Thymus (tissue), 11 donors: Measurements from ENCODE around the gene ANKRD12. TPM values are rescaled to one million over a fixed set of nuclear protein-coding genes. Genes with fewer than 3 reads are reported as not detected.

Experiments
- DNase-seq, 9 donors: peaks; one replicate each; pipeline ENCODE4 v3.0.0-alpha.2; 2013; ENCODE audit warnings: low spot score in 9 of 9, low read depth in 6 of 9, missing footprints in 1 of 9
- H3K27ac ChIP-seq, 2 donors: one replicate each; pipeline ENCODE4 v1.5.1; 2013; ENCODE audit warnings: control low read depth in 1 of 2, low read depth in 1 of 2, low read length in 1 of 2, mild to moderate bottlenecking in 1 of 2, moderate library complexity in 1 of 2
- H3K27me3 ChIP-seq, 2 donors: one replicate each; pipeline ENCODE4 v1.5.1; 2013; ENCODE audit warnings: low read length in 1 of 2; ENCODE audit not compliant: control insufficient read depth in 2 of 2, insufficient read depth in 1 of 2
- H3K36me3 ChIP-seq, 2 donors: one replicate each; pipeline ENCODE4 v1.5.1; 2013; ENCODE audit warnings: low read length in 1 of 2, mild to moderate bottlenecking in 1 of 2, moderate library complexity in 1 of 2; ENCODE audit not compliant: control insufficient read depth in 2 of 2, insufficient read depth in 2 of 2
- H3K4me1 ChIP-seq, 2 donors: one replicate each; pipeline ENCODE4 v1.5.1; 2013; ENCODE audit warnings: low read length in 2 of 2; ENCODE audit not compliant: control insufficient read depth in 2 of 2, insufficient read depth in 2 of 2
- H3K4me3 ChIP-seq, 2 donors: one replicate each; pipeline ENCODE4 v1.5.1; 2013; ENCODE audit warnings: low read length in 2 of 2, control low read depth in 1 of 2, mild to moderate bottlenecking in 1 of 2
- H3K9me3 ChIP-seq, 2 donors: one replicate each; pipeline ENCODE4 v1.5.1; 2013; ENCODE audit warnings: low read length in 1 of 2, mild to moderate bottlenecking in 1 of 2; ENCODE audit not compliant: control insufficient read depth in 2 of 2, insufficient read depth in 1 of 2
- WGBS: extraction: QIAGEN DNeasy Blood & Tissue Kit; methylation state at CpG from one replicate; pipeline ENCODE4 v1.1.7; 2013; 5-methylcytosine and 5-hydroxymethylcytosine counted together
- polyA plus RNA-seq: library from polyadenylated mRNA; stranded (reverse); fragments of 200-250 nt; gene quantifications from one replicate; pipeline ENCODE4 v1.2.3, GENCODE V29; 2013
- total RNA-seq: library from RNA; stranded (reverse); fragments of 120-200 nt; gene quantifications from one replicate; pipeline ENCODE4 v1.2.4, GENCODE V29; 2013
- donor health status: healthy.

The ANKRD12 gene
- total and polyA plus RNA-seq, 2 donors: 13.0 to 57.9 TPM

GRCh38 chr18:9199681-9200080 lies 63.1 kb downstream of the ANKRD12 start:
- no peaks in the 10 kb centered on the region for H3K9me3 ChIP-seq

GRCh38 chr18:9201224-9201623 lies 64.6 kb downstream of the ANKRD12 start:
- 97% methylated on average over 2 of the region's 2 CpGs for WGBS
- H3K4me3 ChIP-seq: no peak overlapping the region
- H3K27me3 ChIP-seq: no peaks in the 10 kb centered on the region
- no peaks in the 10 kb centered on the region for H3K4me1 ChIP-seq
- no peak overlapping the region for H3K27ac ChIP-seq
- peaks cover 2 to 6% of the 10 kb centered on the region in 2 donors for H3K36me3 ChIP-seq
- no peak for DNase-seq
- no peaks in the 10 kb centered on the region for H3K9me3 ChIP-seq

More at GRCh38 chr18:9199681-9200080, 63.1 kb downstream of the ANKRD12 start:
- no peaks in the 10 kb centered on the region for H3K4me1 ChIP-seq
- H3K27me3 ChIP-seq: no peaks in the 10 kb centered on the region
- H3K36me3 ChIP-seq: peaks cover 6 to 9% of the 10 kb centered on the region in 2 donors
- DNase-seq: no peak
- no peak overlapping the region for H3K27ac ChIP-seq
- H3K4me3 ChIP-seq: no peak overlapping the region

- peaks cover 3 to 4% of the 10 kb centered on the region in 2 donors for H3K36me3 ChIP-seq
- WGBS: 98% methylated on average over 5 of the region's 5 CpGs
- H3K27ac ChIP-seq: no peak overlapping the region
These were observed 68.1 kb downstream of the ANKRD12 start for GRCh38 chr18:9204659-9205058.

GRCh38 chr18:9206421-9206820 lies 69.8 kb downstream of the ANKRD12 start:
- Histone ChIP-seq H3K36me3 (peaks cover 3 to 10% of the 10 kb centered on the region in 2 donors), H3K27me3 (no peaks in the 10 kb centered on the region)
- 96% methylated on average over 3 of the region's 3 CpGs for WGBS

More at GRCh38 chr18:9204659-9205058, 68.1 kb downstream of the ANKRD12 start:
- Histone ChIP-seq H3K27me3 (no peaks in the 10 kb centered on the region), H3K4me3 (no peak overlapping the region), H3K4me1 (no peaks in the 10 kb centered on the region), H3K9me3 (no peaks in the 10 kb centered on the region)
- no peak for DNase-seq

GRCh38 chr18:9209279-9209678 lies 72.7 kb downstream of the ANKRD12 start:
- H3K9me3 ChIP-seq: no peaks in the 10 kb centered on the region
- no peak for DNase-seq
- WGBS: 50% methylated on average over 4 of the region's 4 CpGs
- peaks cover 3 to 15% of the 10 kb centered on the region in 2 donors for H3K36me3 ChIP-seq
- no peak overlapping the region for H3K27ac ChIP-seq
- no peaks in the 10 kb centered on the region for H3K27me3 ChIP-seq
- H3K4me3 ChIP-seq: no peak overlapping the region
- H3K4me1 ChIP-seq: no peaks in the 10 kb centered on the region

More at GRCh38 chr18:9206421-9206820, 69.8 kb downstream of the ANKRD12 start:
- H3K4me1 ChIP-seq: no peaks in the 10 kb centered on the region
- H3K27ac ChIP-seq: no peak overlapping the region
- DNase-seq: no peak
- no peak overlapping the region for H3K4me3 ChIP-seq
- H3K9me3 ChIP-seq: no peaks in the 10 kb centered on the region

GRCh38 chr18:9210966-9211365 lies 74.4 kb downstream of the ANKRD12 start:
- H3K4me1 ChIP-seq: no peaks in the 10 kb centered on the region
- H3K9me3 ChIP-seq: no peaks in the 10 kb centered on the region
- H3K27me3 ChIP-seq: no peaks in the 10 kb centered on the region
- no peak for DNase-seq
- 91% methylated on average over 2 of the region's 2 CpGs for WGBS
- peaks cover 0 to 28% of the 10 kb centered on the region in 2 donors for H3K36me3 ChIP-seq
- H3K4me3 ChIP-seq: no peak overlapping the region
- no peak overlapping the region for H3K27ac ChIP-seq

- Histone ChIP-seq H3K9me3 (no peaks in the 10 kb centered on the region), H3K4me3 (no peak overlapping the region), H3K27ac (no peak overlapping the region), H3K4me1 (no peaks in the 10 kb centered on the region), H3K36me3 (peaks cover 0 to 29% of the 10 kb centered on the region in 2 donors), H3K27me3 (no peaks in the 10 kb centered on the region)
- WGBS: 96% methylated on average over 1 of the region's 1 CpG
- DNase-seq: no peak
These were observed 75.4 kb downstream of the ANKRD12 start for GRCh38 chr18:9211955-9212354.

GRCh38 chr18:9215221-9215933 lies 78.8 kb downstream of the ANKRD12 start:
- DNase-seq: no peak
- Histone ChIP-seq H3K4me3 (no peak overlapping the region), H3K27me3 (no peaks in the 10 kb centered on the region), H3K9me3 (no peaks in the 10 kb centered on the region), H3K36me3 (peaks cover 3 to 32% of the 10 kb centered on the region in 2 donors), H3K27ac (no peak overlapping the region), H3K4me1 (no peaks in the 10 kb centered on the region)
- 98% methylated on average over 6 of the region's 6 CpGs for WGBS

- H3K4me1 ChIP-seq: no peaks in the 10 kb centered on the region
- no peak overlapping the region for H3K4me3 ChIP-seq
- H3K9me3 ChIP-seq: no peaks in the 10 kb centered on the region
- DNase-seq: no peak
- WGBS: 97% methylated on average over 3 of the region's 3 CpGs
- no peaks in the 10 kb centered on the region for H3K27me3 ChIP-seq
- H3K36me3 ChIP-seq: peaks cover 3 to 30% of the 10 kb centered on the region in 2 donors
- H3K27ac ChIP-seq: no peak overlapping the region
These were observed 79.9 kb downstream of the ANKRD12 start for GRCh38 chr18:9216459-9216858.
